Left ventricle myocardium inferior (tissue), 1 donor: Measurements from ENCODE around the gene IRF4. TPM values are rescaled to one million over a fixed set of nuclear protein-coding genes. Genes with fewer than 3 reads are reported as not detected.

Source experiments
- DNase-seq: peaks from one replicate; pipeline ENCODE4 v3.0.0-alpha.2; 2020
- H3K27ac ChIP-seq: fragments of 200-600 bp; replicated peaks from 2 replicates; pipeline ENCODE4 v1.8.0; 2021
- H3K27me3 ChIP-seq: fragments of 200-600 bp; 2 replicates; pipeline ENCODE4 v1.8.0; 2021; ENCODE audit warnings: low read depth
- H3K36me3 ChIP-seq: fragments of 200-600 bp; 2 replicates; pipeline ENCODE4 v1.8.0; 2021
- H3K4me1 ChIP-seq: fragments of 200-600 bp; 2 replicates; pipeline ENCODE4 v1.8.0; 2021
- H3K4me3 ChIP-seq: fragments of 200-600 bp; 2 replicates; pipeline ENCODE4 v1.8.0; 2021; ENCODE audit warnings: mild to moderate bottlenecking, moderate library complexity
- H3K9me3 ChIP-seq: fragments of 200-600 bp; replicated peaks from 2 replicates; pipeline ENCODE4 v1.8.0; 2021
- CTCF ChIP-seq: fragments of 200-600 bp; IDR thresholded peaks from 2 replicates; pipeline ENCODE4 v1.8.0; 2021; ENCODE audit warnings: antibody characterized with exemption, mild to moderate bottlenecking, borderline replicate concordance
- intact Hi-C: fragments of 100-400 bp; cut with micrococcal nuclease; formaldehyde crosslinking; loops from one replicate; pipeline ENCODE4 v1.11.0; 2022
- total RNA-seq: library from RNA; stranded (reverse); fragmentation: NEBNext Ultra II Directional; extraction: Animal tissue kit (Norgen Biotek cat#: 25700); gene quantifications from one replicate; pipeline ENCODE4 v1.2.1, GENCODE V29; 2021
- donor health status: DM: no; HTN: yes; CAD: no; lungs with severe emphysema.

Gene IRF4
- total RNA-seq, 1 donor from 2014 or later: 0.22 TPM

DNA sequence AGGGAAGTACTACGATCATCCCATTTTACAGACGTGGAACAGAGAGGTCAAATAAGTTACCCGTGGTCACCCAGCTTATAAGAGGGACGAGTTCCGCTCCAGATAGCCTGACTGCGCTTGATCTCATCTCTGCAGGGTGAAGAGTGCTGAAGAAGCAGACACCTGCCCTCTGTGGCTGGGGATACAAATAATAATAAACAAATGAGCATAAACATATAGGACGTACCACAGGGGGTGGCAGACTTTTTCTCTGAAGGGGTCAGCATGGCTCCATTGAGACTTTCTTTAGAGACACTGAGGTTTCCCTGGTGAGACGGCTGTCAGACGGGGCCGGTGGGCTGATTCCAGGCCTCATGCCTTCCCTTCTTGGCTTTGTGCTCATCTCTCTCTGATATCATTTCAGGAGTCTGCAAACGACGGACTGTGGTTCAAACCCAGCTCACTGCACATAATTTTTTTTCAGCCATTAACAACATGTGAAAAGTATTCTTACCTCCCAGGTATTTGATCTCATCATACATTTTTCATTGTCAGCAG, 47.1 kb downstream of the IRF4 start:
- Histone ChIP-seq H3K27ac (no peak overlapping the region), H3K4me1 (peaks cover 22% of the 10 kb centered on the region), H3K27me3 (no peaks in the 10 kb centered on the region), H3K9me3 (no peaks in the 10 kb centered on the region), H3K4me3 (no peak overlapping the region), H3K36me3 (no peaks in the 10 kb centered on the region)
- TF ChIP-seq CTCF: no peak
- no peak for DNase-seq
- intact Hi-C loops: no loop called here

DNA sequence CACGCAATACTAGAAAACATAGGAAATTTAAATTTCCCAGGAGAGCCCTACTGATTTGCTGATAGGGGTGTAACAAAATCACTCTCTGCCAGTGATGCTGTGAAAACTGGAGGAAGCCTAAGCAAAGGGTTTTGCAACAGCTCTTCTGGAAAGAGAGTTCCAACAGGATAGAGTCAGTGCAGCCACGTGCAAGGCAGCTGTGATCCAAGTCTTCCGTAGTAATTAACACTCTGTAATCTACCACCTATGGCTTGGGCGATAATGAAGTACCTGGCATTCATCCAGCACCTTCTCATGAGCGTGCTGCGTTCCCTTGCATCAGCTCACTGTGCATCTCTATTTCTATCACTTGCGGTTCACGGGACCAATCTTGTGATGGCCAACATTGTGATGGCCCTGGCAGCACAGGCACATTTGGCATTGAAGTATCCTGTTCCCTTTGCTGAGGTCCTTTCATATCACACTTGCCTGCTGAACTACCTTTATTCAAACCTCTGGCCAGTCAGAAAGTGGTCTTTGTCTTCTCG, 48.2 kb downstream of the IRF4 start:
- no peak overlapping the region for H3K4me3 ChIP-seq
- H3K36me3 ChIP-seq: no peaks in the 10 kb centered on the region
- intact Hi-C loops: no loop called here
- no peaks in the 10 kb centered on the region for H3K27me3 ChIP-seq
- TF ChIP-seq CTCF: no peak
- H3K4me1 ChIP-seq: peaks cover 22% of the 10 kb centered on the region
- no peak overlapping the region for H3K27ac ChIP-seq
- no peak for DNase-seq
- no peaks in the 10 kb centered on the region for H3K9me3 ChIP-seq

DNA sequence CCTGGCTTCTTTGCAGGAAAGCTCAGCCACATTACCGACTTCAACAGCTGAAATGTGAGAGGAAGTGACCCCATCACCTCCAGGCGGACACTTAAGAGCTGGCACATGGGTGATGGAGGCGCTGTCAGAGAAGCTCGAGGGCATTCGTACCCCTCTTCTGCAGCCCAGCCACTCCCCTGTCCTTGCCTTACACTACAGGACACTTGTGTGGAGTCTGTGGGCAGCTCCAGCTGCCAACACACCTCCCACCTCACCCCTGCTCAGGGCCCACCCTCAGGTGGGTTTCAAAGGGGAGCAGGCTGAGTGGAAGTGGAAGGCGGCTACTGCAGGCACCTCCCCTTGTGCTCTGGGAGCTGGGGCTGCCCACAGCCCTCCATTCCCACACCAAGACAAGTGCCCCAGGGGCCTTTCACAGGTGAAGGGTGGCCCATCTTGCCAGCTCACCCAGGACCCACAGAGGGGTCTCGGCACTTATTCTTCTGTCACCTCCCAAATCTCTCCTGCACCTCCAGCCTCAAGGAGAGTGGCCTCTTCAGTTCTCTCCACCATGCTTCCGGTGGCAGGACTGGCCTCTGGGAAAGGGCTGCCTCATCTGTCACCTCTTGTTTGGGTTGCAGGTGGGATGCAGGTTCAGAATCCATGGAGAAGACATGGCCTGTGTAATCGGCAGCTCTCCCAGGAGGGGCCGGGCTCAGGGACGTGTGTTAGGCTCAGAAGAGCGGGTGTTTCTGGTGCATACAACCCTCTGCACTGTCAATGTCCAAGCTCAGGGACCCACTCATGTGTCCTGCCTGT, 49.8 kb downstream of the IRF4 start:
- no peak for TF ChIP-seq CTCF
- Histone ChIP-seq H3K27ac (no peak overlapping the region), H3K27me3 (peaks cover 6% of the 10 kb centered on the region), H3K4me3 (no peak overlapping the region), H3K4me1 (peaks cover 19% of the 10 kb centered on the region), H3K36me3 (no peaks in the 10 kb centered on the region), H3K9me3 (no peaks in the 10 kb centered on the region)
- no peak for DNase-seq
- intact Hi-C loops: no loop called here

DNA sequence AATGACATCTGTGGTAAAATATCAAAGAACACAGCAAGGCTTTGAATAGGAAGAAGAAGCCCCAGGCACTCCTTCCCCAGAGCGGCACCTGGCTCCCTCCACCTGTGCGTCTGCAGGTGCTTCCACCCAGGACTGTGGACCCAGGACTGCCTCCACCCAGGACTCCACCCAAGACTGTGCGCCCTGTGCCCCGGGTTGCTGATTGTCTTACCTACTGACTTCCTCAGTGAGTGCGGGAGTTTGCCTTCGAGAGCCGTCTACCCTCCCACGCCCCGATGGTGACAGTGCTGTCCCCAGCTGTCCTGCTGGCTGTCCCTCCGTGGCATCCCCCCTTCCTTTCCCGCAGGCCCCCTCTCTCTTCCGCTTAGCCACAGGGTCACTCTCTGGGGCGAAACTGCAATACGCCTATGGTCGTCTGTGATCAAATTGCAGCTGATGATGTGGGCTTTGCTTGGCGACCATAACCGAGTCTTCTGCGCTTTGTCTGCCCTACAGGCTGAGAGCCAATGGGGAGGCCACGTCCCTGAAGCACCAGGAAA, 52.1 kb downstream of the IRF4 start:
- H3K9me3 ChIP-seq: no peaks in the 10 kb centered on the region
- H3K27ac ChIP-seq: no peak overlapping the region
- intact Hi-C loops: no loop called here
- DNase-seq: no peak
- H3K36me3 ChIP-seq: no peaks in the 10 kb centered on the region
- no peak for TF ChIP-seq CTCF
- H3K4me1 ChIP-seq: peaks cover 11% of the 10 kb centered on the region
- no peak overlapping the region for H3K4me3 ChIP-seq
- peaks cover 18% of the 10 kb centered on the region for H3K27me3 ChIP-seq

DNA sequence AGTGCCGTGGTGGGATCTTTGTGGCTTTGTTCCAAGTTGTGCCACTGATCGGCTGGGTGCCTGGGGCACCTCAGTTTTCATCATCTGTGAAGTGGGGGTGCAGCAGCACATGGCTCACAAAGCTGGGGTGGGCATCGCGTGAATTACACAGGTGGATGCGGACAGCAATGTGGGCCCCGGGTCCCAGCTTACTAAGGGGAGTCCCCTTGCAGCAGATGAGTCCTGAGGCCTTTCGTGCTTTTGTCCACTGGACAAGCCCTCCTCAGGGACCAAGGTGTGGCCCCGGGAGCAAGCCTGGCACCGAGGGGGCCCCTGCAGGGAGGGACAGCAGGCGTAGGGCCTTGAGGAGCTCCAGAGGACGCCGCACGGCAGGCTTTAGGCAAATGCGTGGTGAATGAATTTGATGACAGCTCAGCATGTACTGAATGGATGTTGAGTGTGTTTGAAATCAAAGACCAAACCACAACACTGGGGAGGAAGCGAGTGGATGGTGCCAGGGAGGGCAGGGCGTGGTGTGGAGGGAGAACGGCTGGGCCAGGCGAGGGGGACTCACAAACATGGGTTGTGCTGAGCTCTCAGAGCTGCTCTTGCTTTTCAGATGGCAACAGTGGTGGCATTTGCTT, 53.2 kb downstream of the IRF4 start:
- Histone ChIP-seq H3K27ac (no peak overlapping the region), H3K9me3 (no peaks in the 10 kb centered on the region), H3K27me3 (peaks cover 18% of the 10 kb centered on the region), H3K36me3 (no peaks in the 10 kb centered on the region), H3K4me1 (peaks cover 2% of the 10 kb centered on the region), H3K4me3 (no peak overlapping the region)
- DNase-seq: no peak
- intact Hi-C loops: no loop called here
- TF ChIP-seq CTCF: no peak
